K562 (cell line): ENCODE results near the gene ZFYVE21. TPM values are rescaled to one million over a fixed set of nuclear protein-coding genes. Genes with fewer than 3 reads are reported as not detected.
A peak's percentile ranks its signal among the peaks of the same experiment; 100 is the strongest.

Source experiments
- ATAC-seq: fragments of 200-7000 bp; cut with Tn5 transposase; 3 replicates; pipeline ENCODE4 v1.9.1; 2020; ENCODE audit warnings: moderate library complexity
- BruUV-seq: library from RNA; stranded (reverse); fragments of 400-500 nt; replicated peaks from 2 replicates; lab custom pipeline; 2021; lab: Mats Ljungman, UMichigan
- CTCF ChIA-PET: fragments of 300-600 bp; formaldehyde crosslinking; extraction: SDS; loops from one replicate; lab custom pipeline; 2021; ENCODE audit warnings: low intra/inter-chr PET ratio; lab: Yijun Ruan, JAX
- POLR2A ChIA-PET: fragments of 300-600, 350-650 bp; sonication (Branson Sonifier 250); formaldehyde crosslinking; extraction: SDS; loops from one replicate; lab custom pipeline; 2021; ENCODE audit warnings: antibody characterized with exemption, inconsistent platforms; lab: Yijun Ruan, JAX
- DNase-seq, 4 experiments: peaks; one replicate each; pipeline versions ENCODE4 v3.0.0 to v3.0.0-alpha.2; 2011 to 2018; ENCODE audit warnings: low spot score in 3 of 4, mixed read lengths in 3 of 4; ENCODE audit errors: extremely low read depth in 1 of 4
- FAIRE-seq: peaks from 2 replicates; lab custom pipeline; 2011; peaks lifted over from hg19 to GRCh38; lab: Jason Lieb, UNC
- H2AFZ ChIP-seq: 2 replicates; pipeline ENCODE4 v1.6.0; 2011; ENCODE audit warnings: low read depth, low read length, control low read depth, inconsistent platforms
- H3K27ac ChIP-seq: fragments of 200-600 bp; 3 replicates; pipeline ENCODE4 v1.8.0; 2011; ENCODE audit warnings: low read depth, mild to moderate bottlenecking, control low read depth, inconsistent platforms, low read length, moderate library complexity, mixed read lengths; ENCODE audit errors: extremely low read depth
- H3K27me3 ChIP-seq, 2 experiments: fragments of 300-600 bp in 1 of 2; 2 replicates in 1 of 2; 3 replicates in 1 of 2; pipeline versions ENCODE4 v1.6.0 to v1.8.0; 2011; ENCODE audit warnings: inconsistent platforms in 2 of 2, low read length in 2 of 2, mild to moderate bottlenecking in 1 of 2, mixed read lengths in 1 of 2, moderate library complexity in 1 of 2; ENCODE audit not compliant: control insufficient read depth in 2 of 2, insufficient read depth in 2 of 2
- H3K36me3 ChIP-seq: fragments of 300-600 bp; 3 replicates; pipeline ENCODE4 v1.8.0; 2011; ENCODE audit warnings: mild to moderate bottlenecking, low read length, inconsistent platforms; ENCODE audit not compliant: control insufficient read depth, insufficient read depth
- H3K4me1 ChIP-seq, 2 experiments: fragments of 200-600 bp in 1 of 2; replicated peaks in 1 of 2; 2 replicates in 1 of 2; 3 replicates in 1 of 2; pipeline versions ENCODE4 v1.5.1 to v1.8.0; 2011; ENCODE audit warnings: inconsistent platforms in 2 of 2, low read length in 2 of 2, mild to moderate bottlenecking in 1 of 2, mixed read lengths in 1 of 2, moderate library complexity in 1 of 2; ENCODE audit not compliant: control insufficient read depth in 2 of 2, insufficient read depth in 2 of 2
- H3K4me2 ChIP-seq: 2 replicates; pipeline ENCODE4 v1.6.1; 2011; ENCODE audit warnings: low read length, control low read depth, inconsistent platforms, mixed read lengths; ENCODE audit not compliant: insufficient read depth
- H3K4me3 ChIP-seq: fragments of 200-600 bp; sonication (generic), shearing (Covaris generic); 2 replicates; pipeline ENCODE4 v1.5.1; 2016; ENCODE audit warnings: control low read depth, inconsistent platforms
- H3K79me2 ChIP-seq: fragments of 200-600 bp; 3 replicates; pipeline ENCODE4 v1.8.0; 2011; ENCODE audit warnings: low read length, inconsistent platforms; ENCODE audit not compliant: control insufficient read depth, insufficient read depth
- H3K9ac ChIP-seq, 2 experiments: 2 replicates each; pipeline versions ENCODE4 v1.6.0 to v1.6.1; 2011; ENCODE audit warnings: low read depth in 2 of 2, low read length in 2 of 2, control low read depth in 1 of 2, inconsistent platforms in 1 of 2, mild to moderate bottlenecking in 1 of 2, mixed read lengths in 1 of 2; ENCODE audit not compliant: insufficient read depth in 1 of 2
- H3K9me1 ChIP-seq: one replicate; pipeline ENCODE4 v1.6.0; 2011; ENCODE audit warnings: inconsistent platforms, mild to moderate bottlenecking, low read length, moderate library complexity; ENCODE audit not compliant: control insufficient read depth, insufficient read depth
- H3K9me3 ChIP-seq: replicated peaks from 2 replicates; pipeline ENCODE4 v1.5.1; 2011; ENCODE audit warnings: low read depth, low read length, inconsistent platforms; ENCODE audit not compliant: control insufficient read depth, insufficient read depth
- H4K20me1 ChIP-seq: replicated peaks from 2 replicates; pipeline ENCODE4 v1.6.1; 2011; ENCODE audit warnings: low read length, inconsistent platforms, mixed read lengths; ENCODE audit not compliant: control insufficient read depth, insufficient read depth
- ARNT ChIP-seq, 2 experiments: fragments of 450-650 bp; IDR thresholded peaks; 2 replicates each; pipeline ENCODE4 v1.6.1; 2016; ENCODE audit warnings: mild to moderate bottlenecking in 1 of 2
- DEAF1 ChIP-seq: fragments of 450-650 bp; formaldehyde crosslinking; IDR thresholded peaks from 2 replicates; pipeline ENCODE4 v1.4.0; 2020; ENCODE audit warnings: mild to moderate bottlenecking, moderate library complexity
- JUN ChIP-seq, 2 experiments: sonication (generic) in 1 of 2; formaldehyde crosslinking in 1 of 2; IDR thresholded peaks; 2 replicates each; pipeline versions ENCODE4 v1.6.1 to v1.8.0; 2012 to 2022; ENCODE audit warnings: borderline replicate concordance in 2 of 2, mild to moderate bottlenecking in 2 of 2, improper control_type of control experiment in 1 of 2, low read depth in 1 of 2, low read length in 1 of 2, missing genetic modification reagents in 1 of 2
- SRSF3 ChIP-seq: fragments of 200-400 bp; formaldehyde crosslinking; IDR thresholded peaks from 2 replicates; pipeline ENCODE4 v1.6.1; 2016; ENCODE audit warnings: mild to moderate bottlenecking, low read length, moderate library complexity; ENCODE audit not compliant: insufficient read depth
- ZEB2 ChIP-seq: fragments of 450-650 bp; IDR thresholded peaks from 2 replicates; pipeline ENCODE4 v1.6.1; 2016
- ZNF518B ChIP-seq: fragments of 250-450 bp; sonication (Bioruptor Pico); IDR thresholded peaks from 2 replicates; pipeline ENCODE4 v1.5.0; 2021; ENCODE audit warnings: mild to moderate bottlenecking, moderate library complexity
- WGBS: fragments of 100-300 bp; shearing (Covaris generic); methylation state at CpG from one replicate; pipeline ENCODE4 v1.1.6; 2016; ENCODE audit warnings: low coverage, mixed read lengths; ENCODE audit not compliant: insufficient coverage; ENCODE audit errors: missing lambda C conversion rate; 5-methylcytosine and 5-hydroxymethylcytosine counted together
- in situ Hi-C: fragments of 300-500 bp; cut with MboI; formaldehyde crosslinking; loops from 4 replicates; pipeline ENCODE4 v1.15.0; 2018; ENCODE audit warnings: inconsistent platforms, mixed read lengths
- intact Hi-C: fragments of 100-400 bp; cut with micrococcal nuclease; formaldehyde crosslinking; loops from 2 replicates; pipeline ENCODE4 v1.14.2; 2022
- polyA plus RNA-seq, 8 experiments: library from polyadenylated mRNA; depleted of rRNA in 4 of 8; stranded (reverse) in 5 of 8; unstranded in 3 of 8; fragments of >200 nt; fragmentation: Nextera tagmentation in 2 of 8; fragmentation: Illumina TruSeq in 1 of 8; extraction: Ambion mirVana in 2 of 8; extraction: Trizol in 1 of 8; gene quantifications; 2 replicates each; pipeline versions ENCODE4 v1.2.1 to v1.2.3, GENCODE V29; 2011 to 2014; ENCODE audit warnings: inconsistent platforms in 1 of 8, missing spikeins in 1 of 8
- total RNA-seq, 7 experiments: library from RNA; depleted of rRNA in 6 of 7; stranded (reverse); fragments of >200 nt in 6 of 7; fragmentation: Illumina TruSeq in 2 of 7; extraction: Trizol in 2 of 7; gene quantifications; 2 replicates each; pipeline versions ENCODE4 v1.2.1 to v1.2.3, GENCODE V29; 2011 to 2021; ENCODE audit warnings: low replicate concordance in 1 of 7
- TF ChIP-seq, protein P1 (sequence below): sonication (generic); formaldehyde crosslinking; IDR thresholded peaks from 2 replicates; pipeline ENCODE4 v1.8.0; 2022; ENCODE audit warnings: mild to moderate bottlenecking, missing genetic modification reagents

The ZFYVE21 gene
- total and polyA plus RNA-seq, 9 of the 15 experiments (the other 6 are each of a cell fraction or from before 2014, with no cell fraction given) = 0.90 to 23.1 (median 15.6) TPM

GRCh38 chr14:103740991-103741689 is 25.5 kb downstream of the ZFYVE21 start:
- Histone ChIP-seq H3K27me3 (peaks cover 0 to 19% of the 10 kb centered on the region in 2 experiments; a peak in 2 of 5 replicates), H3K4me3 (no peak overlapping the region), H3K9ac (no peak overlapping the region), H4K20me1 (no peaks in the 10 kb centered on the region), H3K9me1 (no peaks in the 10 kb centered on the region), H3K27ac (no peak overlapping the region), H3K79me2 (no peaks in the 10 kb centered on the region), H3K9me3 (no peaks in the 10 kb centered on the region), H2AFZ (peak overlapping the region; percentile 33; the same call in 1 of the 2 replicates), H3K36me3 (no peaks in the 10 kb centered on the region), H3K4me2 (no peak overlapping the region), H3K4me1 (peaks cover 0 to 10% of the 10 kb centered on the region in 2 experiments; a peak in 3 of 5 replicates)
- in situ Hi-C loops = no loop called here
- no TSS peak for BruUV-seq
- ChIA-PET CTCF (no interaction called here), POLR2A (no interaction called here)
- TF ChIP-seq JUN (IDR thresholded peaks at IDR 0.05; ENCODE audit: borderline replicate concordance, low read depth, low read length) (no peak), JUN (CRISPR knock-in tag; IDR thresholded peaks at IDR 0.05; ENCODE audit: borderline replicate concordance) (no peak), DEAF1 (CRISPR knock-in tag) (no peak), SRSF3 (no peak), ZEB2 (no peak), ARNT (IDR thresholded peaks at IDR 0.05) (no peak), ZNF518B (no peak)
- TF ChIP-seq, protein P1, sequence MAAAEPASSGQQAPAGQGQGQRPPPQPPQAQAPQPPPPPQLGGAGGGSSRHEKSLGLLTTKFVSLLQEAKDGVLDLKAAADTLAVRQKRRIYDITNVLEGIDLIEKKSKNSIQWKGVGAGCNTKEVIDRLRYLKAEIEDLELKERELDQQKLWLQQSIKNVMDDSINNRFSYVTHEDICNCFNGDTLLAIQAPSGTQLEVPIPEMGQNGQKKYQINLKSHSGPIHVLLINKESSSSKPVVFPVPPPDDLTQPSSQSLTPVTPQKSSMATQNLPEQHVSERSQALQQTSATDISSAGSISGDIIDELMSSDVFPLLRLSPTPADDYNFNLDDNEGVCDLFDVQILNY = no peak
- no peak for DNase-seq
- intact Hi-C loops = no loop called here
- FAIRE-seq = no peak
- no peak for ATAC-seq
- 52% methylated on average over 9 of the region's 14 CpGs for WGBS
